Subcutaneous preadipocyte (primary cell): ENCODE results near the gene ZMYND15. TPM values are rescaled to one million over a fixed set of nuclear protein-coding genes. Genes with fewer than 3 reads are reported as not detected.

Experiments
- total RNA-seq: library from RNA; depleted of rRNA; stranded (reverse); fragments of >200 nt; gene quantifications from 2 replicates; pipeline ENCODE4 v1.2.3, GENCODE V29; 2012

ZMYND15 gene
- 0.20 TPM in 1 of 2 replicates, not detected in the other for total RNA-seq

GRCh38 chr17:4739122-4740024 is at the start of gene ZMYND15, which contains the start of gene CXCL16:
Gene ZMYND15, plus strand, starts transcription at chr17:4739833. Its CDS starts 716 bp downstream, at chr17:4740549.
Gene CXCL16, minus strand, starts transcription at chr17:4739928. Its CDS starts 589 bp downstream, at chr17:4739339.

GRCh38 chr17:4709794-4710692 is 29.6 kb upstream of the ZMYND15 start, which contains the start of gene ARRB2:
Gene ARRB2, plus strand, starts transcription at chr17:4710632. Its CDS starts 90 bp downstream, at chr17:4710722.

GRCh38 chr17:4771519-4772234 is 32.0 kb downstream of the ZMYND15 start, which contains the start of gene TM4SF5:
Gene TM4SF5, plus strand, starts transcription at chr17:4771886. Its CDS starts 37 bp downstream, at chr17:4771923.

GRCh38 chr17:4786106-4786511 is 46.5 kb downstream of the ZMYND15 start, which contains the start of gene VMO1:
Gene VMO1, minus strand, starts transcription at chr17:4786364. Its CDS starts 12 bp downstream, at chr17:4786352.

GRCh38 chr17:4788807-4789700 is 49.4 kb downstream of the ZMYND15 start, which contains the start of gene GLTPD2:
Gene GLTPD2, plus strand, starts transcription at chr17:4788964. Its CDS starts 48 bp downstream, at chr17:4789012.

Other genes with a start within 250 kb of the ZMYND15 start
- 0.37 and 0.39 TPM in 2 replicates for gene SPNS2, start 241.0 kb upstream of the ZMYND15 start, total RNA-seq
- 87.5 and 108 TPM in 2 replicates for gene MYBBP1A, start 184.4 kb upstream of the ZMYND15 start, total RNA-seq
- gene GGT6, start 179.3 kb upstream of the ZMYND15 start, total RNA-seq = not detected in 2 replicates
- not detected in 2 replicates for gene SMTNL2, start 155.3 kb upstream of the ZMYND15 start, total RNA-seq
- gene ALOX15, start 98.2 kb upstream of the ZMYND15 start, total RNA-seq = not detected in 2 replicates
- gene PELP1, start 35.7 kb upstream of the ZMYND15 start, total RNA-seq = 22.8 and 30.1 TPM in 2 replicates
- 9.2 and 16.0 TPM in 2 replicates for gene ARRB2, start 29.2 kb upstream of the ZMYND15 start, total RNA-seq
- 13.5 and 16.9 TPM in 2 replicates for gene MED11, start 8.4 kb upstream of the ZMYND15 start, total RNA-seq
- gene CXCL16, start 95 bp downstream of the ZMYND15 start, total RNA-seq = 1.6 and 2.6 TPM in 2 replicates
- gene TM4SF5, start 32.1 kb downstream of the ZMYND15 start, total RNA-seq = not detected in 2 replicates
- 0.59 TPM in 1 of 2 replicates, not detected in the other for gene VMO1, start 46.5 kb downstream of the ZMYND15 start, total RNA-seq
- gene GLTPD2, start 49.1 kb downstream of the ZMYND15 start, total RNA-seq = 0.37 TPM in 1 of 2 replicates, not detected in the other
- 111 and 116 TPM in 2 replicates for gene PSMB6, start 56.3 kb downstream of the ZMYND15 start, total RNA-seq
- gene PLD2, start 67.3 kb downstream of the ZMYND15 start, total RNA-seq = 17.6 and 18.2 TPM in 2 replicates
- 32.0 and 37.3 TPM in 2 replicates for gene MINK1, start 93.5 kb downstream of the ZMYND15 start, total RNA-seq
- 0.37 and 0.59 TPM in 2 replicates for gene C17orf107, start 159.7 kb downstream of the ZMYND15 start, total RNA-seq
- 0.37 TPM in 1 of 2 replicates, not detected in the other for gene CHRNE, start 163.3 kb downstream of the ZMYND15 start, total RNA-seq
- not detected in 2 replicates for gene GP1BA, start 192.4 kb downstream of the ZMYND15 start, total RNA-seq
- gene SLC25A11, start 200.2 kb downstream of the ZMYND15 start, total RNA-seq = 50.0 and 50.2 TPM in 2 replicates
- gene RNF167, start 200.4 kb downstream of the ZMYND15 start, total RNA-seq = 29.4 and 29.9 TPM in 2 replicates
- gene PFN1, start 208.7 kb downstream of the ZMYND15 start, total RNA-seq = 412 and 494 TPM in 2 replicates
- gene ENO3, start 211.3 kb downstream of the ZMYND15 start, total RNA-seq = 1.1 and 1.6 TPM in 2 replicates
- gene SPAG7, start 228.0 kb downstream of the ZMYND15 start, total RNA-seq = 30.1 and 37.5 TPM in 2 replicates
- gene CAMTA2, start 247.8 kb downstream of the ZMYND15 start, total RNA-seq = 10.3 and 20.3 TPM in 2 replicates